GM12801 (cell line): ENCODE results near the gene NF2.

Source experiments
- CTCF ChIP-seq: IDR thresholded peaks from one replicate; pipeline ENCODE4 v1.5.1; 2011; ENCODE audit warnings: control low read depth; ENCODE audit not compliant: insufficient read length; ENCODE audit errors: extremely low read depth

Gene NF2

GRCh38 chr22:29689206-29689879 is 85.9 kb downstream of the NF2 start:
- no peak for TF ChIP-seq CTCF

DNA sequence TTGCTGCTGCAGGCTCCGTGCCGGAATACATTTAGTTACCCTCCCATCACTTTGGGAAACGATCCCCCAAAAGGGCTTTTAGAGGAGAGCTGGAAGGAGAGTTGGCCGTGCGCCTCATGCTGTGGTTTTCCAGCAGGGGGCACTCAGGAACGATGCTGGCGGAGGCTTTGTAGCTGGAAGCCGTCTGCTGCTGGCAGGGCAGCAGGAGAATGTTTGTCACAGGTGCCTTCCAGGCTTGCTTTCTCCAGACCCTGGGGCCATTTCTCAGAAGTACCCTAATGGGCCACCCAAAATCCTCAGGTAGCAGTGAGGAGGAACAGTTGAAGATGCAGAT is 86.4 kb downstream of the NF2 start:
- TF ChIP-seq CTCF: no peak

GRCh38 chr22:29690476-29690875 is 87.0 kb downstream of the NF2 start:
- TF ChIP-seq CTCF: no peak

- TF ChIP-seq CTCF: no peak
Measured at GRCh38 chr22:29691636-29692326, 88.3 kb downstream of the NF2 start.

DNA sequence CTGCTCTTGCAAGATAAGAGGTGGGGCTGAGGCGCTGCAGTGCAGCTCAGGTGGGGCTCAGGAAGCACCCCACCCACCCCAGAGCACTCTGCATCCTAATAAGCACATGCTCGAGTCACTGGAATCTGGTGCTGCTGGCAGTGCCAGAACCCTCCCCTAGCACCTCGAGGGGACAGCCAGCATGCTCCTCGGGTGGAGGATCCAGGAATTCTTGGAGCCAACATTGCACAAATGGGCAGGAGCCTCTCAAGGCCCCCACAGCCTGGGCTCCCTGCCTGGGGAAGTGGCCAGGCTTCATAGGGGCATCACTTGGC is 88.9 kb downstream of the NF2 start:
- no peak for TF ChIP-seq CTCF

GRCh38 chr22:29693161-29693560 is 89.7 kb downstream of the NF2 start:
- TF ChIP-seq CTCF: no peak

- no peak for TF ChIP-seq CTCF
Measured at GRCh38 chr22:29693671-29694070, 90.2 kb downstream of the NF2 start.
